ENCODE measurements around the gene ATCAY.

Gene ATCAY

DNA sequence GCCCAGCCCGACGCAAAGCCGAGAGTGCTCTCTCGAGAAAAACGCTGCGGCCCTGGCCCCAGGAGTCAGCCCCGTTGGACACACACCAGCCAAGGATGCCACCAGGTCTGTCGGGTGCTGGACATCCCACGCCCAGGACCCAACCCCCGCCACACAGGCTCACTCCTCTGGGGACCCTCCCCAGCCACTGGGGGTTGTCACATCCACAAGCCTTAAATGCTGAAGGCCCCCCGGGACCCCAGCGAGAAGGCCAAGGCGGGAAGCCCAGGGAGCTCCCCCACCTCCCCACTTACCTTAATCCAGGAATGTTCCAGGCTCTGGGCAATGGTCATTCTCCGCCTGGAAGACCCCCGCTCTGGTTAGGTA lies 79.3 kb downstream of the ATCAY start:
- H3K4me1 ChIP-seq (ENCODE audit: insufficient read depth, low read length) = no peaks in the 10 kb centered on the region
- H3K36me3 ChIP-seq (ENCODE audit: insufficient read depth, low read length) = peaks cover 60% of the 10 kb centered on the region
- ATAC-seq (ENCODE audit: insufficient read depth, low read depth) (no peak), DNase-seq (no peak)
- H3K4me2 ChIP-seq (ENCODE audit: insufficient read depth, low read length) = no peak overlapping the region
- H3K79me2 ChIP-seq (ENCODE audit: insufficient read depth, low read length) = no peaks in the 10 kb centered on the region
- no peak overlapping the region for H3K27ac ChIP-seq (ENCODE audit: low read length)
- no peaks in the 10 kb centered on the region for H4K20me1 ChIP-seq (ENCODE audit: insufficient read depth, low read length)
- no peak overlapping the region for H2AFZ ChIP-seq (ENCODE audit: low read depth, low read length)
- no peak for TF ChIP-seq EZH2 (IDR thresholded peaks at IDR 0.05; ENCODE audit: borderline replicate concordance, low read depth, low read length, severe bottlenecking)
- no peak for TF ChIP-seq CTCF (IDR thresholded peaks at IDR 0.05; ENCODE audit: borderline replicate concordance, extremely low read depth, low read length, poor library complexity, severe bottlenecking)
- H3K27me3 ChIP-seq (ENCODE audit: insufficient read depth, low read length, poor library complexity) = no peaks in the 10 kb centered on the region
- no peak overlapping the region for H3K9ac ChIP-seq (ENCODE audit: low read depth, low read length)
- H3K4me3 ChIP-seq (ENCODE audit: low read depth in 1 of 2, low read length in 2 of 2) = no peak overlapping the region
- no peaks in the 10 kb centered on the region for H3K9me3 ChIP-seq (ENCODE audit: insufficient read depth, low read length, severe bottlenecking)

- Histone ChIP-seq H3K4me1 (ENCODE audit: insufficient read depth, low read length) (no peaks in the 10 kb centered on the region), H3K36me3 (ENCODE audit: insufficient read depth, low read length) (peaks cover 68% of the 10 kb centered on the region), H3K79me2 (ENCODE audit: insufficient read depth, low read length) (peaks cover 1% of the 10 kb centered on the region; the same call in 1 of the 2 replicates), H4K20me1 (ENCODE audit: insufficient read depth, low read length) (peaks cover 4% of the 10 kb centered on the region; the same call in 1 of the 2 replicates), H3K9me3 (ENCODE audit: insufficient read depth, low read length, severe bottlenecking) (no peaks in the 10 kb centered on the region), H3K27ac (ENCODE audit: low read length) (no peak overlapping the region), H3K4me3 (ENCODE audit: low read depth in 1 of 2, low read length in 2 of 2) (no peak overlapping the region), H2AFZ (ENCODE audit: low read depth, low read length) (no peak overlapping the region), H3K27me3 (ENCODE audit: insufficient read depth, low read length, poor library complexity) (no peaks in the 10 kb centered on the region), H3K9ac (ENCODE audit: low read depth, low read length) (no peak overlapping the region), H3K4me2 (ENCODE audit: insufficient read depth, low read length) (no peak overlapping the region)
- TF ChIP-seq CTCF (IDR thresholded peaks at IDR 0.05; ENCODE audit: borderline replicate concordance, extremely low read depth, low read length, poor library complexity, severe bottlenecking) = no peak
- no peak for TF ChIP-seq EZH2 (IDR thresholded peaks at IDR 0.05; ENCODE audit: borderline replicate concordance, low read depth, low read length, severe bottlenecking)
- no peak for DNase-seq
- ATAC-seq (ENCODE audit: insufficient read depth, low read depth) = no peak
Observed at GRCh38 chr19:3961007-3961406, 80.5 kb downstream of the ATCAY start.

DNA sequence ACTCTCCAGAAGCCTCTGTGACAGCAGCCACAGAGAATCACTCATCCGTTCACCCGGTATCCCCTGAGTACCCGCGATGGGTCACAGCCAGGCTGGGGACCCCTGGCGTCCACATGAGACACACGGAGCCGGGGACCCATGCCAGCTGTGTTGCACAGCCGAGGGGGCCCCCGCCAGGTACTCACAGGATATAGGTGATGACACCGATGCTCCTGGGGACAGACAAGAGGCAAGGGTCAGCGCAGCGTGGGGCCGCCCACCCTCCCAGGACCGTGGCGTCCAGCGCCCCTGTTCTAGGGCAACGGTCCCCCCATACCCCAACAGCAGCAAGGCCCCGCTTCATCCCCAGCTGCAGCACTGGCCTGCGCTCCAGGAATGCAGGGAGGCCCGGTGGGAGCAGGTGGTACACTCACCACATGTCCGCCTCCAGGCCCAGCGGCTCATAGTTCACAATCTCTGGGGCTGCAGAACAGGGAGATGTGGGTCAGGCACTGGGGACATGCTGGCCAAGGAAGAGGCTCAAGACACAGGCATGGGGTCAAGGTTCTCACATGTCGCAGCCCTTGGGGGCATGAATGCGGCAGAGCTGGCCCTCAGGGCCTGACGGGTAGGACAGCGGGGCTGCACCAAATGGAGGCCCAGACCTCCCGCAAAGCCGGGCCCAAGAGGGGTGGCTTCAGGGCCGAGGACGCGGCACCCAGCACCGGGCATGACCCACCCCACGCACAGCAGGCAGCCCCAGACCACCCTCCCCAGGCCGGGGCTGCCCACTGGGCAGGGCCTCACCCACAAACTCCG lies 83.2 kb downstream of the ATCAY start:
- Histone ChIP-seq H3K4me2 (ENCODE audit: insufficient read depth, low read length) (no peak overlapping the region), H3K36me3 (ENCODE audit: insufficient read depth, low read length) (peaks cover 75% of the 10 kb centered on the region), H3K4me1 (ENCODE audit: insufficient read depth, low read length) (peaks cover 2% of the 10 kb centered on the region), H3K27ac (ENCODE audit: low read length) (no peak overlapping the region), H3K79me2 (ENCODE audit: insufficient read depth, low read length) (peaks cover 22% of the 10 kb centered on the region), H3K9me3 (ENCODE audit: insufficient read depth, low read length, severe bottlenecking) (no peaks in the 10 kb centered on the region), H3K27me3 (ENCODE audit: insufficient read depth, low read length, poor library complexity) (no peaks in the 10 kb centered on the region), H3K4me3 (ENCODE audit: low read depth in 1 of 2, low read length in 2 of 2) (no peak overlapping the region), H3K9ac (ENCODE audit: low read depth, low read length) (no peak overlapping the region), H2AFZ (ENCODE audit: low read depth, low read length) (no peak overlapping the region), H4K20me1 (ENCODE audit: insufficient read depth, low read length) (peaks cover 18% of the 10 kb centered on the region)
- DNase-seq (no peak), ATAC-seq (ENCODE audit: insufficient read depth, low read depth) (no peak)
- no peak for TF ChIP-seq EZH2 (IDR thresholded peaks at IDR 0.05; ENCODE audit: borderline replicate concordance, low read depth, low read length, severe bottlenecking)
- no peak for TF ChIP-seq CTCF (IDR thresholded peaks at IDR 0.05; ENCODE audit: borderline replicate concordance, extremely low read depth, low read length, poor library complexity, severe bottlenecking)
